Breast epithelium (tissue), 3 donors: ENCODE measurements around the gene RPS15.

ENCODE experiments used
- CTCF ChIP-seq, 3 donors: fragments of 450-650 bp; IDR thresholded peaks; one replicate each; pipeline ENCODE4 v1.5.1; 2016 to 2017; ENCODE audit warnings: antibody characterized with exemption in 3 of 3, mild to moderate bottlenecking in 3 of 3, moderate library complexity in 3 of 3
- POLR2A ChIP-seq: fragments of 450-650 bp; IDR thresholded peaks from one replicate; pipeline ENCODE4 v1.6.1; 2016; ENCODE audit warnings: antibody characterized with exemption, mild to moderate bottlenecking, moderate library complexity

- TF ChIP-seq POLR2A = no peak
- no peak for TF ChIP-seq CTCF (IDR thresholded peaks at IDR 0.05)
Measured at GRCh38 chr19:1410136-1410786, 27.9 kb upstream of the RPS15 start.
